Loucy (cell line): Measurements from ENCODE around the gene ADI1.

ENCODE experiments used
- CTCF ChIP-seq: fragments of 200-600 bp; sonication (generic); conservative IDR thresholded peaks from 2 replicates; pipeline ENCODE4 v1.5.1; 2014; ENCODE audit warnings: mild to moderate bottlenecking, antibody characterized with exemption, low read length
- EZH2phosphoT487 ChIP-seq: fragments of 200-600 bp; IDR thresholded peaks from 2 replicates; pipeline ENCODE4 v1.6.1; 2018; ENCODE audit warnings: antibody characterized with exemption, mild to moderate bottlenecking, moderate library complexity, borderline replicate concordance

GRCh38 chr2:3503046-3503445 is 16.3 kb downstream of the ADI1 start:
- no peak for TF ChIP-seq CTCF
- no peak for TF ChIP-seq EZH2phosphoT487
